ENCODE data around the gene UCHL1.

UCHL1 gene

GRCh38 chr4:41236032-41236431 is 20.7 kb upstream of the UCHL1 start:
- H3K4me1 ChIP-seq (ENCODE audit: control insufficient read depth in 1 of 2, insufficient read depth in 1 of 2, low read depth in 1 of 2, low read length in 1 of 2) = peaks cover 0 to 4% of the 10 kb centered on the region in 2 experiments
- no peaks in the 10 kb centered on the region for H3K36me3 ChIP-seq
- H3K4me3 ChIP-seq (ENCODE audit: low read depth in 1 of 2, low read length in 1 of 2) = no peak overlapping the region
- no peaks in the 10 kb centered on the region for H3K27me3 ChIP-seq
- no peak overlapping the region for H3K27ac ChIP-seq
- no peaks in the 10 kb centered on the region for H3K9me3 ChIP-seq
- no peak for TF ChIP-seq CTCF (IDR thresholded peaks at IDR 0.05)

GRCh38 chr4:41236508-41236907 is 20.2 kb upstream of the UCHL1 start:
- H3K27me3 ChIP-seq = no peaks in the 10 kb centered on the region
- TF ChIP-seq CTCF (IDR thresholded peaks at IDR 0.05) = no peak

GRCh38 chr4:41241919-41242318 is 14.8 kb upstream of the UCHL1 start:
- no peaks in the 10 kb centered on the region for H3K4me1 ChIP-seq (ENCODE audit: control insufficient read depth in 1 of 2, insufficient read depth in 1 of 2, low read depth in 1 of 2, low read length in 1 of 2)
- no peak overlapping the region for H3K4me3 ChIP-seq (ENCODE audit: low read depth in 1 of 2, low read length in 1 of 2)
- H3K36me3 ChIP-seq = no peaks in the 10 kb centered on the region
- no peak overlapping the region for H3K27ac ChIP-seq
- no peaks in the 10 kb centered on the region for H3K9me3 ChIP-seq
- TF ChIP-seq CTCF (IDR thresholded peaks at IDR 0.05) = no peak
- H3K27me3 ChIP-seq = peaks cover 18% of the 10 kb centered on the region

More at GRCh38 chr4:41236508-41236907, 20.2 kb upstream of the UCHL1 start:
- H3K9me3 ChIP-seq = no peaks in the 10 kb centered on the region
- no peak overlapping the region for H3K27ac ChIP-seq
- H3K4me1 ChIP-seq (ENCODE audit: control insufficient read depth in 1 of 2, insufficient read depth in 1 of 2, low read depth in 1 of 2, low read length in 1 of 2) = peaks cover 0 to 4% of the 10 kb centered on the region in 2 experiments
- H3K36me3 ChIP-seq = no peaks in the 10 kb centered on the region
- no peak overlapping the region for H3K4me3 ChIP-seq (ENCODE audit: low read depth in 1 of 2, low read length in 1 of 2)

- Histone ChIP-seq H3K9me3 (no peaks in the 10 kb centered on the region), H3K4me1 (ENCODE audit: control insufficient read depth in 1 of 2, insufficient read depth in 1 of 2, low read depth in 1 of 2, low read length in 1 of 2) (no peaks in the 10 kb centered on the region), H3K27ac (no peak overlapping the region), H3K27me3 (peaks cover 44% of the 10 kb centered on the region), H3K36me3 (no peaks in the 10 kb centered on the region), H3K4me3 (ENCODE audit: low read depth in 1 of 2, low read length in 1 of 2) (no peak overlapping the region)
- TF ChIP-seq CTCF (IDR thresholded peaks at IDR 0.05) = no peak
These were observed 10.7 kb upstream of the UCHL1 start for GRCh38 chr4:41245983-41246382.

- Histone ChIP-seq H3K36me3 (no peaks in the 10 kb centered on the region), H3K27ac (no peak overlapping the region), H3K27me3 (peaks cover 99% of the 10 kb centered on the region), H3K4me3 (ENCODE audit: low read depth in 1 of 2, low read length in 1 of 2) (peak overlapping the region in 1 of 2 experiments; percentile 49), H3K4me1 (ENCODE audit: control insufficient read depth in 1 of 2, insufficient read depth in 1 of 2, low read depth in 1 of 2, low read length in 1 of 2) (peaks cover 0 to 11% of the 10 kb centered on the region in 2 experiments), H3K9me3 (no peaks in the 10 kb centered on the region)
- TF ChIP-seq CTCF (IDR thresholded peaks at IDR 0.05) = no peak
These were observed 493 bp upstream of the UCHL1 start for GRCh38 chr4:41256131-41256739.

All from neutrophil (primary cell).